Measurements from ENCODE around the gene SEPSECS. TPM values are rescaled to one million over a fixed set of nuclear protein-coding genes. Genes with fewer than 3 reads are reported as not detected.

SEPSECS gene
- total and polyA plus RNA-seq, 2 of the 8 experiments (the other 6 are each of a cell fraction or from before 2014, with no cell fraction given), result 1.9 to 4.1 TPM

DNA sequence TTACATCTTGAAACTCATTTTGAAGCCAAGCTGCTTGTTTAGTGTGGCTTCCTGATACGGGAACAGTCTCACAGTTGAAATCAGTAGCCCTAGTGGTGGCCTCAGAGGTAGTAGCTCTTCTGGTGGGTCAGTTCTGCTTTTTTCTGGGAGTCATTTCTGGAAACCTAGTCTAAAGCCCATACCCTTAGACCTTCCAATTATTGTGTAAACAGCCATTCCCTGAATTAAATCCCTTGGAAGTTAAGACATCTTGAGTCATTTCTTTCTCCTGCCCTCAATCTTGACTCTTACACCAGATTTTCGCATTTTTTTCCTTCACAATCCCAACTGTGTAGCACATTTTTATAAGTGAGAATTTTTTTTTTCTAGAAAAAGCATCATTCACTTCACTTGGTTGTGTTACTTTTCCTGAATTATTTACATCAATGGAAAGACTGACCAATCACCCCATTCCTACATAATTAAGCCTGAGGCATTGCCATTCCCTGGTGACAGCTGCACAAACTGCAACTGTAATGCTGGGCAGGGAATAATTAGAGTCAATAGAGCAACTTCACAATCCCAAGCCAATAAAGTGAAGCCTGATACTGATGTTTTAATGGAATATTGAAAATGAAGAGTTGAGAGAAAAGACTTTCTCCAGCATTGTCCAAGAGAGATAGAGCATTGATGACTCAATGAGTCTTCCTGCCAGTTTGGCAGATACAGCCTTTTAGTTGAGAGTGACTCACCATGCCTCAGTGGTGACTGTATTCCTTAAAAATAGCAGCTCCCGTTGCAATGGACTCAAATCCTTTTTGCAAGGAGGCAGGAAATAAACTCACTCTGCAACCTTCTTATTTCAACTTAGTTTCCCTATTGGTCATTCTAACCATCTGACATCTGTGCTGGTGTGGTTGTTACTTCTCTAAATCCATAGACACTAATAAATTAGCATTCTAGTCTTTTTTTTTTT is 13.0 kb upstream of the SEPSECS start (continued):
- TF ChIP-seq, protein P1, sequence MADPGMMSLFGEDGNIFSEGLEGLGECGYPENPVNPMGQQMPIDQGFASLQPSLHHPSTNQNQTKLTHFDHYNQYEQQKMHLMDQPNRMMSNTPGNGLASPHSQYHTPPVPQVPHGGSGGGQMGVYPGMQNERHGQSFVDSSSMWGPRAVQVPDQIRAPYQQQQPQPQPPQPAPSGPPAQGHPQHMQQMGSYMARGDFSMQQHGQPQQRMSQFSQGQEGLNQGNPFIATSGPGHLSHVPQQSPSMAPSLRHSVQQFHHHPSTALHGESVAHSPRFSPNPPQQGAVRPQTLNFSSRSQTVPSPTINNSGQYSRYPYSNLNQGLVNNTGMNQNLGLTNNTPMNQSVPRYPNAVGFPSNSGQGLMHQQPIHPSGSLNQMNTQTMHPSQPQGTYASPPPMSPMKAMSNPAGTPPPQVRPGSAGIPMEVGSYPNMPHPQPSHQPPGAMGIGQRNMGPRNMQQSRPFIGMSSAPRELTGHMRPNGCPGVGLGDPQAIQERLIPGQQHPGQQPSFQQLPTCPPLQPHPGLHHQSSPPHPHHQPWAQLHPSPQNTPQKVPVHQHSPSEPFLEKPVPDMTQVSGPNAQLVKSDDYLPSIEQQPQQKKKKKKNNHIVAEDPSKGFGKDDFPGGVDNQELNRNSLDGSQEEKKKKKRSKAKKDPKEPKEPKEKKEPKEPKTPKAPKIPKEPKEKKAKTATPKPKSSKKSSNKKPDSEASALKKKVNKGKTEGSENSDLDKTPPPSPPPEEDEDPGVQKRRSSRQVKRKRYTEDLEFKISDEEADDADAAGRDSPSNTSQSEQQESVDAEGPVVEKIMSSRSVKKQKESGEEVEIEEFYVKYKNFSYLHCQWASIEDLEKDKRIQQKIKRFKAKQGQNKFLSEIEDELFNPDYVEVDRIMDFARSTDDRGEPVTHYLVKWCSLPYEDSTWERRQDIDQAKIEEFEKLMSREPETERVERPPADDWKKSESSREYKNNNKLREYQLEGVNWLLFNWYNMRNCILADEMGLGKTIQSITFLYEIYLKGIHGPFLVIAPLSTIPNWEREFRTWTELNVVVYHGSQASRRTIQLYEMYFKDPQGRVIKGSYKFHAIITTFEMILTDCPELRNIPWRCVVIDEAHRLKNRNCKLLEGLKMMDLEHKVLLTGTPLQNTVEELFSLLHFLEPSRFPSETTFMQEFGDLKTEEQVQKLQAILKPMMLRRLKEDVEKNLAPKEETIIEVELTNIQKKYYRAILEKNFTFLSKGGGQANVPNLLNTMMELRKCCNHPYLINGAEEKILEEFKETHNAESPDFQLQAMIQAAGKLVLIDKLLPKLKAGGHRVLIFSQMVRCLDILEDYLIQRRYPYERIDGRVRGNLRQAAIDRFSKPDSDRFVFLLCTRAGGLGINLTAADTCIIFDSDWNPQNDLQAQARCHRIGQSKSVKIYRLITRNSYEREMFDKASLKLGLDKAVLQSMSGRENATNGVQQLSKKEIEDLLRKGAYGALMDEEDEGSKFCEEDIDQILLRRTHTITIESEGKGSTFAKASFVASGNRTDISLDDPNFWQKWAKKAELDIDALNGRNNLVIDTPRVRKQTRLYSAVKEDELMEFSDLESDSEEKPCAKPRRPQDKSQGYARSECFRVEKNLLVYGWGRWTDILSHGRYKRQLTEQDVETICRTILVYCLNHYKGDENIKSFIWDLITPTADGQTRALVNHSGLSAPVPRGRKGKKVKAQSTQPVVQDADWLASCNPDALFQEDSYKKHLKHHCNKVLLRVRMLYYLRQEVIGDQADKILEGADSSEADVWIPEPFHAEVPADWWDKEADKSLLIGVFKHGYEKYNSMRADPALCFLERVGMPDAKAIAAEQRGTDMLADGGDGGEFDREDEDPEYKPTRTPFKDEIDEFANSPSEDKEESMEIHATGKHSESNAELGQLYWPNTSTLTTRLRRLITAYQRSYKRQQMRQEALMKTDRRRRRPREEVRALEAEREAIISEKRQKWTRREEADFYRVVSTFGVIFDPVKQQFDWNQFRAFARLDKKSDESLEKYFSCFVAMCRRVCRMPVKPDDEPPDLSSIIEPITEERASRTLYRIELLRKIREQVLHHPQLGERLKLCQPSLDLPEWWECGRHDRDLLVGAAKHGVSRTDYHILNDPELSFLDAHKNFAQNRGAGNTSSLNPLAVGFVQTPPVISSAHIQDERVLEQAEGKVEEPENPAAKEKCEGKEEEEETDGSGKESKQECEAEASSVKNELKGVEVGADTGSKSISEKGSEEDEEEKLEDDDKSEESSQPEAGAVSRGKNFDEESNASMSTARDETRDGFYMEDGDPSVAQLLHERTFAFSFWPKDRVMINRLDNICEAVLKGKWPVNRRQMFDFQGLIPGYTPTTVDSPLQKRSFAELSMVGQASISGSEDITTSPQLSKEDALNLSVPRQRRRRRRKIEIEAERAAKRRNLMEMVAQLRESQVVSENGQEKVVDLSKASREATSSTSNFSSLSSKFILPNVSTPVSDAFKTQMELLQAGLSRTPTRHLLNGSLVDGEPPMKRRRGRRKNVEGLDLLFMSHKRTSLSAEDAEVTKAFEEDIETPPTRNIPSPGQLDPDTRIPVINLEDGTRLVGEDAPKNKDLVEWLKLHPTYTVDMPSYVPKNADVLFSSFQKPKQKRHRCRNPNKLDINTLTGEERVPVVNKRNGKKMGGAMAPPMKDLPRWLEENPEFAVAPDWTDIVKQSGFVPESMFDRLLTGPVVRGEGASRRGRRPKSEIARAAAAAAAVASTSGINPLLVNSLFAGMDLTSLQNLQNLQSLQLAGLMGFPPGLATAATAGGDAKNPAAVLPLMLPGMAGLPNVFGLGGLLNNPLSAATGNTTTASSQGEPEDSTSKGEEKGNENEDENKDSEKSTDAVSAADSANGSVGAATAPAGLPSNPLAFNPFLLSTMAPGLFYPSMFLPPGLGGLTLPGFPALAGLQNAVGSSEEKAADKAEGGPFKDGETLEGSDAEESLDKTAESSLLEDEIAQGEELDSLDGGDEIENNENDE (IDR thresholded peaks at IDR 0.05; ENCODE audit: insufficient replicate concordance, low read length), result no peak
- no peak for TF ChIP-seq FOSL1 (IDR thresholded peaks at IDR 0.05; ENCODE audit: insufficient read depth, low read depth, low read length)
- no peak for TF ChIP-seq CHD1 (IDR thresholded peaks at IDR 0.05; ENCODE audit: low read depth, low read length)
- TF ChIP-seq HDAC2 (IDR thresholded peaks at IDR 0.05; ENCODE audit: borderline replicate concordance in 1 of 2, low read depth in 2 of 2, low read length in 2 of 2), result no peak
- no peak for TF ChIP-seq KDM4A (IDR thresholded peaks at IDR 0.05; ENCODE audit: low read depth, low read length, severe bottlenecking)

Measured in H1 (cell line).